Measurements from ENCODE around the gene KDELR3.

Gene KDELR3

DNA sequence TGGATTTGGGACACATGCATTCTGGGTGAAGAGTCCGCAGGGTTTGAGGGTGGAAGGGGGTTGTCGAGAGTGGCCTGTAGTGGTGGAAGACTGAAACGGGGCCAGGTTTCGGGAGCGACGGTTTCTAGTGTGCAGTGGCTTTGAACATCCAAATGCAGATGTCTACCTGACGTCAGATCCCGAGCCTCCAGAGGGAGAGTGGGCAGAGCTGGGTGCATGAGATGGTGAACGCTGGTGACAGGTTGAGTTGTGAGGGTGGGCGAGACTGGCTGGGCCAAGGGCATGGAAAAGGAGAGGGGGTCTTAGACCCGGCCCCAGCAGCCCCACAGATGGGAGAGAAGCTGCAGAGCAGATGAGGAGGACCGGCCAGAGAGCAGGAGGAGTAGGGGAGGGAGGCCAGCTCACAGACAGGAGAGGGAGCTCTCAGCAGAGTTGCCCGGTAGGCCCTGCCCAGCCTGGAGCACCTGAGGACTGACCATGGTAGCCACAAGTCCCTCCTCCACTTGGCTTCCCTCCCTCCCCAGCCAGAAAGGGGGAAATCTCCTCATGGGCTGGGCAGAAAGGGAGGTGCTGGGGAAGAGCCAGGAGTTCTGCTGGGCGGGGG is 27.0 kb upstream of the KDELR3 start:
- DNase-seq: no peak

DNA sequence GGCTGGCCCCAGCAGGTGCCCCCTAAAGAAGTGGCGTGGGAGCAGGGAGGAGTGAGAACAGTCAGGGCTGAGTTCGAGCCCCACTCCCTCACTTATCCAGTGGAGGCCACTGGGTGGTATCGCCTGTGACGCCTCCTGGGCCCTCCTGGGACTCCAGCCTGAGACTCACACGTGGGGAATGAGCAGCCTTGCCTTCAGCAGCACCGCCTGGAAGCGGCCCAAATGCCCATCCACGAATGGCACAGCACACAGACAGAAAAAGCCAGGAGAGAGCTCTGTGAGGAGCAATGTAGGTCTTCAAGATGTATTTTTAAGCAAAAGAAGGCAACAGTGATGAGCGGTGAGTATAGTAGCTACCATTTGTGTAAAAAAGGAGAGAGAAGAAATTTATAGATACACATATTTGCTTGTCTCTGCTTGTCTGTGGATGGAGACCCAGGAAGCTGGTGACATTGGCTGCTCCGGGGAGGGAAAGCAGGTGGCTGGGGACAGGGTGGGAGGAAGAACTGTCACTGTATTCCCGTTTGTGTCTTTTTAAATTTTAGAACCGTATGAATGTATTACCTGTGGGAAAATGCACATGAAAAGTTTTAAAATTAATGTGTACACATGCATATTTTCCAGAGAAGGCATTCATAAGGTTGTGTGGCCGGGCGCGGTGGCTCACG is 26.1 kb upstream of the KDELR3 start:
- DNase-seq: no peak

- DNase-seq: no peak
Observed at GRCh38 chr22:38442967-38443627, 24.8 kb upstream of the KDELR3 start.

GRCh38 chr22:38443628-38444521 is 24.0 kb upstream of the KDELR3 start:
- no peak for DNase-seq

GRCh38 chr22:38444783-38445182 is 23.1 kb upstream of the KDELR3 start:
- DNase-seq: no peak

GRCh38 chr22:38446018-38446601 is 21.8 kb upstream of the KDELR3 start:
- no peak for DNase-seq

DNA sequence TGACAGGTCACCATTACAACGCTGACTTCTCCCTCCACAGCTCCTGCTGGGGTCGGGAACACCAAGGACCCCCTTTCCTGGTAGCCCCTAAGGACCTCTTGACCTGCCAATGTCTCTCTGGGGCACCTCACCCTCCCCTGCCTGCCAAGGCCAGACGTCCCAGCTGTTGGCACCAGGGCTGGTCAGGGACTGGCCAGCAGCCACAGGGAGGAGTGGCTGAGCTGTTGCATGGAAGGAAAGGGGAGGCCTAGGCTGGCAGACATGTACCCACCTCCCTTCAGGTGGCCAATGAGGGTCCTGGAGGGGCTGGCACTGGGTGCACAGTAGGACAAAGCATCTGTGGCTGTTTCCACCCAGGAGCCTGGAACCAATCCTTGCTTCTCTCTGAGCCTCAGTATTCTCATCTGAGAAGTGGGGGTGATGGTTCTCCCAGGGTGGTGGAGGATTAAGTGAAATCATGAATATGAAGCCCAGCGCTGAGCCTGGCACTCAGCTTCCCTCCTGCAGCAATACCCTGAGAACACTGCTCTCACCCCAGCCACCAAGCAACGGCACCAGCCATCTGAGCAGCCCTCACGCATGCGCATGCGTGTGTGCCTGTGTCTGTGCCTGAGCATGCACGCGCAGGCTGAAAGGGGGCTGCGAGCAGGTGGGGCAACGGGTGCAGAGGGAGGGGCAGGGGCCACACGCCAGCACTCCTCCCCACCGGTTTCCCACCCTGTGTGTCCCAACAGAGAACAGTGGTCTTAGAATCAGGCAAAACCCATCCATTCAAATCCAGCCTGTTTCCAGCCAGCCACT is 18.8 kb upstream of the KDELR3 start:
- DNase-seq: no peak

- no peak for DNase-seq
Observed at GRCh38 chr22:38449776-38450175, 18.1 kb upstream of the KDELR3 start.

GRCh38 chr22:38450234-38450797 is 17.6 kb upstream of the KDELR3 start:
- no peak for DNase-seq

DNA sequence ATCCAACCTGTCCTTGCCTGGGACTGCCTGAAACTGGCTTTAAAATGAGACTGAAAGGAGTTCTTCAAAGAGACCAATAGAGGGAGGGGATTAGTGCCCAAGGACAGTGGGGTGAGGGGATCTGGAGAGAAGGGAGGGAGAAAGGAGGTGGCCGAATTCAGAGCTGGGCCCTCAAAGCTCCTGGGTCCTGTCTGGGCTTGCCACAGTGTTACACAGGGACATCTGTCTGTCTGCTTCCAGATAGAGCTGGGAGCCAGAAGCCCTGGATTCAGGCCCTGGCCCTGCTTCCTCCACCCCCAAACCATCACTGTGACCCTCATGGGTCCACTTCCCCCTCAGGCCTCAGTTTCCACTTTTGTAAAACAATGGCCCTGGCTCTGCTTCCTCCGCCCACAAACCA is 16.5 kb upstream of the KDELR3 start:
- DNase-seq: no peak

- DNase-seq: no peak
Observed at GRCh38 chr22:38451864-38452263, 16.0 kb upstream of the KDELR3 start.

- no peak for DNase-seq
Observed at GRCh38 chr22:38452373-38453065, 15.4 kb upstream of the KDELR3 start.

- DNase-seq: no peak
Observed at GRCh38 chr22:38453066-38453672, 14.7 kb upstream of the KDELR3 start.

GRCh38 chr22:38453996-38454352 is 13.9 kb upstream of the KDELR3 start:
- no peak for DNase-seq

GRCh38 chr22:38454353-38455075 is 13.4 kb upstream of the KDELR3 start:
- no peak for DNase-seq

DNA sequence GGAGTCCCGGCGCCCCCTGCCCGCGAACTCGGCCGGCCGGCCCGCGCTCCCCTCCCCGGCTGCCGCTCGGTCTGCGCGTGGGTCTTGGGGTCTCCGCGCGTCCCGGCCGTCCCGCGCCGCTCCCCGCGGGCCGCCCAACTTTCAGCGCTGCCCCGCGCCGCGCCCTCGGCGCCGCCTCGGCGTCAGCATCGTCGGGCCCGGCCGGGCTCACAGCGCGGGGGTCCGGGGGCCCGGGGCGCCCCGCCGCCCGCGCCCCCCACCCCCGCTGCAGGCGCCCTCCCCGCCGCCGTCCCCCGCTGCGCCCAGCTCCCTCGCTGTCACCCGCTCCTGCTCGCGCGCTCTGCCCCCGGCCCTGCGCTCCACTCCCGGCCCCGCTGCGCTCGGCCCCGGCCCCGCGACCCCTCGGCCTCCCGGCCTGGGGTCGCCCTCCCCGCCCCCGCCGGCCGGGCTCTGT is 12.8 kb upstream of the KDELR3 start, which contains the start of gene KCNJ4:
Gene KCNJ4 (minus strand): TSS at position 124 of the 454 bp plus-strand sequence. CDS start 27,067 bp downstream, outside the sequence.
- DNase-seq: no peak

GRCh38 chr22:38455530-38456271 is 12.2 kb upstream of the KDELR3 start:
- no peak for DNase-seq

- DNase-seq: no peak
Observed at GRCh38 chr22:38456272-38456835, 11.5 kb upstream of the KDELR3 start.
